GM12878 (cell line): ENCODE data around the gene CBFA2T3. TPM values are rescaled to one million over a fixed set of nuclear protein-coding genes. Genes with fewer than 3 reads are reported as not detected.

Experiments used
- ATAC-seq: fragments of 200-7000 bp; cut with Tn5 transposase; 3 replicates; pipeline ENCODE4 v1.9.1; 2020; ENCODE audit warnings: mild to moderate bottlenecking, moderate library complexity
- BruUV-seq: library from RNA; stranded (reverse); fragments of 400-500 nt; replicated peaks from 2 replicates; lab custom pipeline; 2021; lab: Mats Ljungman, UMichigan
- CTCF ChIA-PET: fragments of 300-600 bp; sonication (Branson Sonifier 250); formaldehyde crosslinking; extraction: SDS; loops from one replicate; lab custom pipeline; 2021; ENCODE audit warnings: inconsistent platforms; lab: Yijun Ruan, JAX
- POLR2A ChIA-PET: fragments of 350-600 bp; formaldehyde crosslinking; extraction: SDS; loops from one replicate; lab custom pipeline; 2021; ENCODE audit warnings: inconsistent platforms; lab: Charles Lee
- RAD21 ChIA-PET: fragments of 300-600 bp; sonication (Branson Sonifier 250); formaldehyde crosslinking; loops from one replicate; lab custom pipeline; 2023; ENCODE audit warnings: antibody characterized with exemption; ENCODE audit not compliant: unreplicated experiment; lab: Charles Lee
- SMC1A ChIA-PET: fragments of 300-600 bp; sonication (Branson Sonifier 250); formaldehyde crosslinking; loops from one replicate; lab custom pipeline; 2023; ENCODE audit not compliant: unreplicated experiment, uncharacterized antibody; lab: Charles Lee
- DNase-seq: peaks from one replicate; pipeline ENCODE4 v3.0.0-alpha.2; 2011; ENCODE audit warnings: low read depth, low spot score
- FAIRE-seq: peaks from 3 replicates; lab custom pipeline; 2011; peaks lifted over from hg19 to GRCh38; lab: Jason Lieb, UNC
- H2AFZ ChIP-seq: 2 replicates; pipeline ENCODE4 v1.6.0; 2011; ENCODE audit warnings: low read depth, low read length, control low read depth; ENCODE audit not compliant: control insufficient read depth
- H3K27ac ChIP-seq: 2 replicates; pipeline ENCODE4 v1.5.1; 2011; ENCODE audit warnings: control low read depth; ENCODE audit not compliant: control insufficient read depth, insufficient read depth
- H3K27me3 ChIP-seq, 2 experiments: replicated peaks in 1 of 2; 2 replicates each; pipeline versions ENCODE4 v1.6.0 to v1.6.1; 2011; ENCODE audit warnings: low read length in 1 of 2; ENCODE audit not compliant: control insufficient read depth in 2 of 2, insufficient read depth in 2 of 2
- H3K36me3 ChIP-seq, 2 experiments: 2 replicates each; pipeline ENCODE4 v1.5.1; 2011; ENCODE audit warnings: low read length in 1 of 2; ENCODE audit not compliant: control insufficient read depth in 2 of 2, insufficient read depth in 2 of 2
- H3K4me1 ChIP-seq: 2 replicates; pipeline ENCODE4 v1.6.1; 2011; ENCODE audit warnings: mild to moderate bottlenecking, low read length, moderate library complexity, mixed read lengths; ENCODE audit not compliant: control insufficient read depth, insufficient read depth
- H3K4me2 ChIP-seq: 2 replicates; pipeline ENCODE4 v1.6.0; 2011; ENCODE audit warnings: control low read depth; ENCODE audit not compliant: control insufficient read depth, insufficient read depth
- H3K4me3 ChIP-seq: fragments of 200-600 bp; sonication (generic); 2 replicates; pipeline ENCODE4 v1.5.1; 2016
- H3K79me2 ChIP-seq: 2 replicates; pipeline ENCODE4 v1.6.0; 2011; ENCODE audit warnings: low read length; ENCODE audit not compliant: control insufficient read depth, insufficient read depth
- H3K9ac ChIP-seq: 2 replicates; pipeline ENCODE4 v1.8.0; 2011; ENCODE audit warnings: low read length, control low read depth, mixed read lengths; ENCODE audit not compliant: control insufficient read depth, insufficient read depth
- H3K9me3 ChIP-seq: replicated peaks from 3 replicates; pipeline ENCODE4 v1.5.1; 2011; ENCODE audit warnings: mild to moderate bottlenecking, low read length; ENCODE audit not compliant: control insufficient read depth, insufficient read depth
- H4K20me1 ChIP-seq: 2 replicates; pipeline ENCODE4 v1.6.0; 2011; ENCODE audit not compliant: control insufficient read depth, insufficient read depth
- WGBS: methylation state at CpG from one replicate; pipeline ENCODE4 v1.1.6; 2016; ENCODE audit warnings: low lambda C conversion rate; ENCODE audit not compliant: insufficient replicate concordance, insufficient coverage; ENCODE audit errors: missing lambda C conversion rate; 5-methylcytosine and 5-hydroxymethylcytosine counted together
- in situ Hi-C: fragments of 300-500 bp; cut with MboI; formaldehyde crosslinking; loops from 9 replicates; pipeline ENCODE4 v1.14.3; 2018; ENCODE audit warnings: mixed read lengths
- intact Hi-C: fragments of 100-400 bp; cut with micrococcal nuclease; formaldehyde crosslinking; loops from one replicate; pipeline ENCODE4 v1.14.2; 2022; ENCODE audit not compliant: unreplicated experiment
- polyA plus RNA-seq, 11 experiments: library from polyadenylated mRNA; depleted of rRNA in 4 of 11; unstranded in 6 of 11; stranded (reverse) in 5 of 11; fragments of >200 nt; fragmentation: Nextera tagmentation in 4 of 11; fragmentation: Illumina TruSeq in 1 of 11; extraction: Ambion mirVana in 4 of 11; extraction: Trizol in 1 of 11; gene quantifications; 1 replicate in 1 of 11; 2 replicates in 10 of 11; pipeline versions ENCODE4 v1.2.1 to v1.2.3, GENCODE V29; 2011 to 2016; ENCODE audit warnings: inconsistent platforms in 2 of 11, missing spikeins in 2 of 11, low read depth in 1 of 11
- total RNA-seq, 4 experiments: library from RNA; depleted of rRNA in 3 of 4; stranded (reverse); fragments of >200 nt in 3 of 4; fragmentation: Illumina TruSeq in 1 of 4; extraction: Trizol in 1 of 4; gene quantifications; 2 replicates each; pipeline versions ENCODE4 v1.2.1 to v1.2.3, GENCODE V29; 2013 to 2021
- TF ChIP-seq, protein P1 (sequence below): fragments of 450-650 bp; IDR thresholded peaks from 2 replicates; pipeline ENCODE4 v1.6.1; 2017; ENCODE audit warnings: mild to moderate bottlenecking, moderate library complexity

The CBFA2T3 gene
- total and polyA plus RNA-seq, 10 of the 15 experiments (the other 5 are each of a cell fraction or from before 2014, with no cell fraction given) = 0.69 to 42.6 (median 4.5) TPM

- no peak for DNase-seq
- peaks cover 0 to 2% of the 10 kb centered on the region in 2 experiments; a peak in 3 of 4 replicates for H3K36me3 ChIP-seq
- H3K27ac ChIP-seq = no peak overlapping the region
- 86% methylated on average over 19 of the region's 19 CpGs for WGBS
- no peaks in the 10 kb centered on the region for H3K9me3 ChIP-seq
- TF ChIP-seq, protein P1, sequence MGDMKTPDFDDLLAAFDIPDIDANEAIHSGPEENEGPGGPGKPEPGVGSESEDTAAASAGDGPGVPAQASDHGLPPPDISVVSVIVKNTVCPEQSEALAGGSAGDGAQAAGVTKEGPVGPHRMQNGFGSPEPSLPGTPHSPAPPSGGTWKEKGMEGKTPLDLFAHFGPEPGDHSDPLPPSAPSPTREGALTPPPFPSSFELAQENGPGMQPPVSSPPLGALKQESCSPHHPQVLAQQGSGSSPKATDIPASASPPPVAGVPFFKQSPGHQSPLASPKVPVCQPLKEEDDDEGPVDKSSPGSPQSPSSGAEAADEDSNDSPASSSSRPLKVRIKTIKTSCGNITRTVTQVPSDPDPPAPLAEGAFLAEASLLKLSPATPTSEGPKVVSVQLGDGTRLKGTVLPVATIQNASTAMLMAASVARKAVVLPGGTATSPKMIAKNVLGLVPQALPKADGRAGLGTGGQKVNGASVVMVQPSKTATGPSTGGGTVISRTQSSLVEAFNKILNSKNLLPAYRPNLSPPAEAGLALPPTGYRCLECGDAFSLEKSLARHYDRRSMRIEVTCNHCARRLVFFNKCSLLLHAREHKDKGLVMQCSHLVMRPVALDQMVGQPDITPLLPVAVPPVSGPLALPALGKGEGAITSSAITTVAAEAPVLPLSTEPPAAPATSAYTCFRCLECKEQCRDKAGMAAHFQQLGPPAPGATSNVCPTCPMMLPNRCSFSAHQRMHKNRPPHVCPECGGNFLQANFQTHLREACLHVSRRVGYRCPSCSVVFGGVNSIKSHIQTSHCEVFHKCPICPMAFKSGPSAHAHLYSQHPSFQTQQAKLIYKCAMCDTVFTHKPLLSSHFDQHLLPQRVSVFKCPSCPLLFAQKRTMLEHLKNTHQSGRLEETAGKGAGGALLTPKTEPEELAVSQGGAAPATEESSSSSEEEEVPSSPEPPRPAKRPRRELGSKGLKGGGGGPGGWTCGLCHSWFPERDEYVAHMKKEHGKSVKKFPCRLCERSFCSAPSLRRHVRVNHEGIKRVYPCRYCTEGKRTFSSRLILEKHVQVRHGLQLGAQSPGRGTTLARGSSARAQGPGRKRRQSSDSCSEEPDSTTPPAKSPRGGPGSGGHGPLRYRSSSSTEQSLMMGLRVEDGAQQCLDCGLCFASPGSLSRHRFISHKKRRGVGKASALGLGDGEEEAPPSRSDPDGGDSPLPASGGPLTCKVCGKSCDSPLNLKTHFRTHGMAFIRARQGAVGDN = no peak
- RAD21 ChIA-PET = no interaction called here
- H3K4me1 ChIP-seq = peaks cover 39% of the 10 kb centered on the region
- intact Hi-C loops = loop anchor here (5.0 kb wide), 1 partner anchor 35 kb away; no protein-coding TSS in a partner anchor
- no peak for ATAC-seq
- CTCF ChIA-PET = no interaction called here
- H4K20me1 ChIP-seq = no peaks in the 10 kb centered on the region
- no peak overlapping the region for H3K4me3 ChIP-seq
- H2AFZ ChIP-seq = no peak overlapping the region
- H3K9ac ChIP-seq = no peak overlapping the region
- POLR2A ChIA-PET = no interaction called here
- in situ Hi-C loops = loop anchor here (5.0 kb wide), 1 partner anchor 230 kb away; no protein-coding TSS in a partner anchor
- peak overlapping the region; percentile 71 for H3K4me2 ChIP-seq
- no peak for FAIRE-seq
- H3K27me3 ChIP-seq = peaks cover 0 to 1% of the 10 kb centered on the region in 2 experiments; a peak in 1 of 4 replicates
- H3K79me2 ChIP-seq = peaks cover 17% of the 10 kb centered on the region
- SMC1A ChIA-PET = no interaction called here
- BruUV-seq = no TSS peak
These were observed 39.8 kb downstream of the CBFA2T3 start for GRCh38 chr16:88937206-88937621.
